HG02571 (cell line): ENCODE results near the gene HOXA5.

Experiments
- ATAC-seq: cut with Tn5 transposase; IDR thresholded peaks from one replicate; pipeline ENCODE4 v1.9.1; 2021; ENCODE audit warnings: mild to moderate bottlenecking, moderate library complexity; ENCODE audit not compliant: unreplicated experiment

The HOXA5 gene

GRCh38 chr7:27124096-27124901 is 19.2 kb downstream of the HOXA5 start:
- no peak for ATAC-seq

- no peak for ATAC-seq
Observed at GRCh38 chr7:27123477-27124053, 19.9 kb downstream of the HOXA5 start.

- no peak for ATAC-seq
Observed at GRCh38 chr7:27123007-27123476, 20.4 kb downstream of the HOXA5 start.

- ATAC-seq: no peak
Observed at GRCh38 chr7:27122077-27122910, 21.2 kb downstream of the HOXA5 start.

GRCh38 chr7:27121684-27122076 is 21.8 kb downstream of the HOXA5 start:
- no peak for ATAC-seq

GRCh38 chr7:27119412-27119911 is 24.0 kb downstream of the HOXA5 start:
- no peak for ATAC-seq

GRCh38 chr7:27118580-27118979 is 24.9 kb downstream of the HOXA5 start:
- ATAC-seq: no peak

- no peak for ATAC-seq
Observed at GRCh38 chr7:27117887-27118491, 25.5 kb downstream of the HOXA5 start.

- ATAC-seq: no peak
Observed at GRCh38 chr7:27116962-27117886, 26.3 kb downstream of the HOXA5 start.

GRCh38 chr7:27116031-27116961 is 27.2 kb downstream of the HOXA5 start:
- ATAC-seq: no peak

GRCh38 chr7:27115221-27116026 is 28.1 kb downstream of the HOXA5 start:
- ATAC-seq: no peak

- no peak for ATAC-seq
Observed at GRCh38 chr7:27114881-27115220, 28.6 kb downstream of the HOXA5 start.

GRCh38 chr7:27113991-27114769 is 29.3 kb downstream of the HOXA5 start:
- no peak for ATAC-seq

GRCh38 chr7:27112955-27113949 is 30.2 kb downstream of the HOXA5 start:
- no peak for ATAC-seq

- ATAC-seq: no peak
Observed at GRCh38 chr7:27112361-27112760, 31.1 kb downstream of the HOXA5 start.

GRCh38 chr7:27111751-27112277 is 31.7 kb downstream of the HOXA5 start:
- ATAC-seq: no peak
